Fibroblast of mammary gland (primary cell): Measurements from ENCODE around the gene DMPK.

Experiments
- DNase-seq: peaks from one replicate; pipeline ENCODE4 v3.0.0-alpha.2; 2010; ENCODE audit warnings: low read depth
- H3K4me3 ChIP-seq: 2 replicates; pipeline ENCODE4 v1.5.1; 2011; ENCODE audit warnings: low read depth, mild to moderate bottlenecking, low read length, moderate library complexity; ENCODE audit not compliant: control insufficient read depth
- TF ChIP-seq, protein P1 (sequence below): conservative IDR thresholded peaks from 2 replicates; pipeline ENCODE4 v1.5.1; 2011; ENCODE audit warnings: low read depth, low read length, inconsistent platforms; ENCODE audit not compliant: control insufficient read depth, insufficient read depth

The DMPK gene

DNA sequence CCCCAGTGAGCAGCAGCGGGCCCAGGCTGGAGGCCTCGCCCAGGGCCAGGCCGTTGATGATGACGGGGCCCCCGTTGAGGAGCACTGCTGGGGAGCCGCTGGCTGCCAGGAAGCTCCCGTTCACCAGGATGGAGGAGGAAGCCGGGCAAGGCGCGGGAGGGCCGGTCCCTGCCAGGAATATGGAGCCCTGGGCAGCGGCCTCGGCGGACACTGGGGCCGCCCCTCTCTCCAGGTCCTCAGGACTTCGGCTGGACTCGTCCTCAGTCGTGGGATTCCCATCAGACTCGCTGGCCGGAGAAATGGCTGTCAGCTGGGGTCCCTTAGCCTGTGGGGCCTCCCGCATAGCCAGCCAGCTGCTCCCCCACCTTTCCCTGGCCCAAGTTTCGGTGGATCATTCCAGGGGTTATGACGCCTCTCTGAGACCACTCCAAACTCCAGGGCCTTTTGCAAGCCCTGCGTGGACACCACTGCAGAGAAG is 15.4 kb downstream of the DMPK start:
- peak overlapping the region; percentile 73 for H3K4me3 ChIP-seq
- TF ChIP-seq, protein P1, sequence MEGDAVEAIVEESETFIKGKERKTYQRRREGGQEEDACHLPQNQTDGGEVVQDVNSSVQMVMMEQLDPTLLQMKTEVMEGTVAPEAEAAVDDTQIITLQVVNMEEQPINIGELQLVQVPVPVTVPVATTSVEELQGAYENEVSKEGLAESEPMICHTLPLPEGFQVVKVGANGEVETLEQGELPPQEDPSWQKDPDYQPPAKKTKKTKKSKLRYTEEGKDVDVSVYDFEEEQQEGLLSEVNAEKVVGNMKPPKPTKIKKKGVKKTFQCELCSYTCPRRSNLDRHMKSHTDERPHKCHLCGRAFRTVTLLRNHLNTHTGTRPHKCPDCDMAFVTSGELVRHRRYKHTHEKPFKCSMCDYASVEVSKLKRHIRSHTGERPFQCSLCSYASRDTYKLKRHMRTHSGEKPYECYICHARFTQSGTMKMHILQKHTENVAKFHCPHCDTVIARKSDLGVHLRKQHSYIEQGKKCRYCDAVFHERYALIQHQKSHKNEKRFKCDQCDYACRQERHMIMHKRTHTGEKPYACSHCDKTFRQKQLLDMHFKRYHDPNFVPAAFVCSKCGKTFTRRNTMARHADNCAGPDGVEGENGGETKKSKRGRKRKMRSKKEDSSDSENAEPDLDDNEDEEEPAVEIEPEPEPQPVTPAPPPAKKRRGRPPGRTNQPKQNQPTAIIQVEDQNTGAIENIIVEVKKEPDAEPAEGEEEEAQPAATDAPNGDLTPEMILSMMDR = no peak
- DNase-seq = no peak

DNA sequence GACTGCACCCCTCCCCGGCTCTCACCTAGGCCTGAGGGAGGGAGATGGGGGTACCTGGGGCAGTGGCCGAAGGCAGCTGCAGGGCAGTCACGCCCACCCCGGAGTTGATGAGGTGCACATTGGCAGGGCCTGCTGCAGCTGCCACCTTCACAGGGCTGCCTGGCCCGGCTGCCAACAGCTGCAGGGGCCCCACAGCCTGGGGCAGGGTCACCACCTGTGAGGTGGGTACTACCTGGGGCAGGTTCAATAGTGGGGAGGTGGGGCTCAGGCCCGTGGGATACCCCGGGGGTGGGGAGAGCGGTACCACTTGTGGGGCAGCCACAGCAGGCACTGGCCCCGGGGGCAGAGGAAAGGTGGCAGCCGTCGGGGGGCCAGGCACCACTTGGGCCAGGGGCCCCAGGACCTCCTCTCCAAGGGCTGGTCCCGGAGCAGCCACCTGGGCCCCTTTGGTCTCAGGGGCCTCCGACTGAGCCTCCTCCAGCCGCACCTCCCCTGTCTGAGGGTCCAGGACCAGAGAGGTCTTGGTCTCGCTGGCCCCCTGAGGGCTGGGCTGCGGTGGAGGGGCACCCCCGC is 15.9 kb downstream of the DMPK start:
- peak overlapping the region; percentile 73 for H3K4me3 ChIP-seq
- TF ChIP-seq, protein P1 = no peak
- DNase-seq = no peak

DNA sequence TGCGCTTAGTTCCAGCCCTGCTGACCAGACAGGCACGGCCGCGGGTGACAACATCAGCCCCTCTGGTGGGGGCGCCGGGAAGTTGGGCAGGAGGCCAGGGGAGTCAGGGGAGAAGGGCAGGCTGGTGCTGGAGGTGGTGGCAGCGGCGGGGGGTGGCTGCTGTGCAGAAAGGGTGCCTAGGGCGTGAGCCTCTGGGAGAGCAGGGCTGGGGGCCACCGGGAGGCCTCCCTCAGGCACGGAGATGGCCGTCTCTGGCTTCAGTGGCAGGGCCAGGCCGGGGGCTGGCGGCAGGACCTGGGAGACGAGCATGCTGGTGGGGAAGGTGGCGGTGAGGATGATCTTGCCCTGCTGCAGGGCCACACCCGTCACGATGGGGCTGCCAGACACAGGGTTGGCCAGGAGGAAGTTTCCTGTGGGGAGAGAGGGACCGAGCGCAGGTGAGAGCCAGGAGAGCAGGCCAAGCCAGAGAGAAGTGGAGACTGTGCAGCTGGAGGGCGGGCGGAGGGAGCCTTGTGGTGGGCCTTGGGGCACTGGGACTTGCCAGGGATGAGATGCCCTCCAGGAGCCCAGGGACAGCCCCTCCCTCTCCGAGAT is 16.5 kb downstream of the DMPK start:
- no peak overlapping the region for H3K4me3 ChIP-seq

DNA sequence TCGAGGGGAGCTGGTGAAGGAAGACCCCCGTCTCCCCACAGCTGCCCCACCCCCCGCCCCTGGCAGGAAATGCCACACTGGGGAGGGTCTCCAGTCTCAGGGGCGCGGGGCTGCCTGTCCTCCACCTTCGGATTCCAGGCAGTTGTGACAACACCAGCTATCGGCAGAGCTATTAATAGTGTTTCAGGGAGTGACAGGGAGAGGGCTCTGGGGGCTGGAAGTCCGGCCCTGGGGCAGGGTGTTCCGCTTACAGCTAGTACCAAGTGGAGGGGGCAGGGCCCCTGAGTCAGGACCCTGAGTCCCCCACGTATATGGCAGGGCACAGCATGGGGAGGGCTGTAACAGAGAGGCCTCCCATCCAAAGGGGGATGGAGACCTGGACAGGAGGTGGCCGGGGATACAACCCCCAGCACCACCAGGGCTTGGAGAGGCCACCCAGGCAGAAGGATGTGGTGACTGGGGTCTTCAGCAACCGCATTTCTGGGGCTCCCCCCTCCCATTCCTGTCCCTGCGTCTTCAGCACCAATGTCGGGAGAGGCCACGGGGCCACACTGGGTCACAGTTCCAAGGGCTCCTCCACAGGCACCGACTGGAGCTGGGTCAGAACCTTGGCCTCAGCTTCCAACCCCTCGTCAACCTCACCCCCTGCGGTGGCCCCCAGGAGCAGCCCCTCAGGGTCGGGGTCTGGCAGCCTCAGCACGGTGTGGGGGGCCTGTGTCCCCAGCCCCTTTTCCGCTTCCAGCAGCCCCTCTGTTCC is 17.2 kb downstream of the DMPK start:
- no peak for DNase-seq
- TF ChIP-seq, protein P1 = no peak
- no peak overlapping the region for H3K4me3 ChIP-seq

More for the DNA sequence above, 16.5 kb downstream of the DMPK start:
- TF ChIP-seq, protein P1 = no peak
- DNase-seq = no peak

DNA sequence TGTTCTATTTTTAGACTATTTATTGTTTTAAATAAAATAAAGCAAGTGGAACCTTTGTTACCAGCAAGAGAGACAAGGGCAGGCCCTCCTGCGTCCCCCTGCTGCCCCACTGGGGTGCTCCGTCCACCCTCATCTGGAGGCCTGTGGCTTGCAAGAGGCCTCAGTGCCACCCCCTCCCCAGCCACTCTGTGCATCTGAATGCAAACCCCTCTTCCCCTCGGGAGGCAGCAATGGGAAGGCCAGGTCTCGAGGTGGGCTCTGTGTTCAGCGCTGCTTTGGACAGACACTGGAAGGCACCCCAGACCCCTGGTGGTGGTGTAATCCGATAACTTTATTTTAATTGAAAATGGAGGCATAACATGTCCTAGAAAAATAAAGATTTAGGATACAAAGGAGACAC is 17.8 kb downstream of the DMPK start:
- TF ChIP-seq, protein P1 = no peak
- no peak for DNase-seq
- H3K4me3 ChIP-seq = no peak overlapping the region

DNA sequence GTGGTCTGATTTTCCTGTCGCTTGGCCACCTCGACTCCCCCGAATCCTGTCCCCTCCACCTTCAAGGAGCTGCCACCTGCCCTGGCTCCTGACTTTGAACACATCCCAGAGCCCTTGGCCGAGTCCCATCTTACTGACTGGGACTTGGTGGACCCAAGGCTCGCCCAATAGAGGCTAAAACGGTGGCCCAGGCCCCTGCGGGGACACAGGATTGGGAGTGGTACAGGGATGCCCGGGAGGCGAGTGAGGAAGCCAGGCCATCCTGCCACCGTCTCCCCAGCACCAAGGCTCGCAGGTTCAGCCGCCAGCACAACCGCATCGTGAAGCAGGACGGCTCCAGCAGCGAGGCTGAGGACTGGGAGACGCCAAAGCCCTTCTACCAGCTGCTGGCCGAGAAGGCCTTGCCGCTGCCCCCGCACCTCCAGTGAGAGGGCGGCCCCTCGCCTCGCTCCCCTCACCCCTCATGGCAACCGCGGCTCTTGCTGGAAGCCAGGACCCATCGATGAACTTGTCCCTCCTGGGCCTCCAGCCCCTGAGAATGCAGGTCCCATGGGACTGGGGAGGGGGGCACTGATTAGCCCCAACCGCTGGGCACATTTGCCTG is 18.5 kb downstream of the DMPK start:
- TF ChIP-seq, protein P1 = no peak
- no peak overlapping the region for H3K4me3 ChIP-seq
- DNase-seq = no peak
